Epidermal melanocyte (primary cell): ENCODE measurements around the gene ARNT2.

Source experiments
- DNase-seq: peaks from one replicate; pipeline ENCODE4 v3.0.0; 2011; ENCODE audit warnings: low spot score; ENCODE audit not compliant: insufficient read length

The ARNT2 gene

GRCh38 chr15:80405970-80406369, 1.8 kb downstream of the ARNT2 start:
- no peak for DNase-seq

- no peak for DNase-seq
Observed at GRCh38 chr15:80411788-80412288, 7.7 kb downstream of the ARNT2 start.

- no peak for DNase-seq
Observed at GRCh38 chr15:80414546-80415357, 10.6 kb downstream of the ARNT2 start.

GRCh38 chr15:80415358-80415670, 11.1 kb downstream of the ARNT2 start:
- no peak for DNase-seq

- DNase-seq: no peak
Observed at GRCh38 chr15:80416702-80417101, 12.5 kb downstream of the ARNT2 start.

GRCh38 chr15:80418892-80419537, 14.8 kb downstream of the ARNT2 start:
- DNase-seq: no peak

- no peak for DNase-seq
Observed at GRCh38 chr15:80419546-80419945, 15.4 kb downstream of the ARNT2 start.

GRCh38 chr15:80420658-80421057, 16.5 kb downstream of the ARNT2 start:
- DNase-seq: no peak

- no peak for DNase-seq
Observed at GRCh38 chr15:80423215-80423614, 19.0 kb downstream of the ARNT2 start.

- no peak for DNase-seq
Observed at GRCh38 chr15:80424381-80424780, 20.2 kb downstream of the ARNT2 start.

GRCh38 chr15:80426316-80426715, 22.1 kb downstream of the ARNT2 start:
- DNase-seq: no peak

GRCh38 chr15:80429964-80430363, 25.8 kb downstream of the ARNT2 start:
- no peak for DNase-seq

GRCh38 chr15:80431635-80432344, 27.6 kb downstream of the ARNT2 start:
- DNase-seq: no peak

- no peak for DNase-seq
Observed at GRCh38 chr15:80432345-80432702, 28.1 kb downstream of the ARNT2 start.

GRCh38 chr15:80433836-80434235, 29.7 kb downstream of the ARNT2 start:
- no peak for DNase-seq

- no peak for DNase-seq
Observed at GRCh38 chr15:80434926-80435720, 30.9 kb downstream of the ARNT2 start.

GRCh38 chr15:80436511-80437307, 32.5 kb downstream of the ARNT2 start:
- no peak for DNase-seq

GRCh38 chr15:80437334-80437891, 33.2 kb downstream of the ARNT2 start:
- DNase-seq: no peak

- no peak for DNase-seq
Observed at GRCh38 chr15:80439140-80439539, 35.0 kb downstream of the ARNT2 start.

- no peak for DNase-seq
Observed at GRCh38 chr15:80440024-80440423, 35.8 kb downstream of the ARNT2 start.
